Stimulated activated CD4-positive, alpha-beta T cell treated with anti-CD3 and anti-CD28 coated beads, Interleukin-1b, Interleukin-23, amount 100 ng/mL, for 48 hours (primary cell): ENCODE measurements around the gene SLC6A20.
"Not testable (repeated sequence)": the region's sequence is repeated elsewhere in the genome, so short reads cannot be mapped to it uniquely, and the experiment has no call there.

Experiments used
- DNase-seq: peaks from one replicate; pipeline ENCODE4 v3.0.0-alpha.2; 2020

SLC6A20 gene

GRCh38 chr3:45777111-45777745 is 19.1 kb downstream of the SLC6A20 start:
- DNase-seq: no peak

GRCh38 chr3:45776611-45777010 is 19.7 kb downstream of the SLC6A20 start:
- no peak for DNase-seq

GRCh38 chr3:45776301-45776595 is 20.1 kb downstream of the SLC6A20 start:
- no peak for DNase-seq

GRCh38 chr3:45775571-45776300 is 20.6 kb downstream of the SLC6A20 start:
- DNase-seq: no peak

GRCh38 chr3:45774581-45775521 is 21.5 kb downstream of the SLC6A20 start:
- no peak for DNase-seq

GRCh38 chr3:45773714-45774449 is 22.5 kb downstream of the SLC6A20 start:
- DNase-seq: no peak

- DNase-seq: no peak
Observed at GRCh38 chr3:45773072-45773471, 23.3 kb downstream of the SLC6A20 start.

GRCh38 chr3:45772341-45773035 is 23.8 kb downstream of the SLC6A20 start:
- DNase-seq: no peak

GRCh38 chr3:45771831-45772230 is 24.5 kb downstream of the SLC6A20 start:
- no peak for DNase-seq

GRCh38 chr3:45771166-45771775 is 25.1 kb downstream of the SLC6A20 start:
- no peak for DNase-seq

- DNase-seq: no peak
Observed at GRCh38 chr3:45765958-45766357, 30.4 kb downstream of the SLC6A20 start.

GRCh38 chr3:45765266-45765851 is 31.0 kb downstream of the SLC6A20 start:
- no peak for DNase-seq

- no peak for DNase-seq
Observed at GRCh38 chr3:45763303-45763675, 33.0 kb downstream of the SLC6A20 start.

- DNase-seq: no peak
Observed at GRCh38 chr3:45762647-45763302, 33.6 kb downstream of the SLC6A20 start.

- DNase-seq: no peak
Observed at GRCh38 chr3:45761831-45762230, 34.5 kb downstream of the SLC6A20 start.

- DNase-seq: peak; percentile 44
Observed at GRCh38 chr3:45760878-45761711, 35.2 kb downstream of the SLC6A20 start.

- DNase-seq: no peak
Observed at GRCh38 chr3:45759851-45760250, 36.5 kb downstream of the SLC6A20 start.

- DNase-seq: no peak
Observed at GRCh38 chr3:45758871-45759270, 37.5 kb downstream of the SLC6A20 start.

- DNase-seq: not testable (repeated sequence)
Observed at GRCh38 chr3:45757141-45757540, 39.2 kb downstream of the SLC6A20 start.

- no peak for DNase-seq
Observed at GRCh38 chr3:45756055-45756454, 40.3 kb downstream of the SLC6A20 start.
